Trophoblast cell (in vitro differentiated cells and primary cell): Measurements from ENCODE around the gene GSTP1.
"Not testable (repeated sequence)": the region's sequence is repeated elsewhere in the genome, so short reads cannot be mapped to it uniquely, and the experiment has no call there.

Experiments
- DNase-seq, 2 donors: peaks; one replicate each; pipeline ENCODE4 v3.0.0-alpha.2; 2016
- H2AFZ ChIP-seq: 2 replicates; pipeline ENCODE4 v1.6.1; 2013; ENCODE audit warnings: low read length, moderate library complexity, mild to moderate bottlenecking; ENCODE audit not compliant: insufficient read depth, poor library complexity
- H2AK5ac ChIP-seq: 2 replicates; pipeline ENCODE4 v1.6.1; 2013; ENCODE audit warnings: mild to moderate bottlenecking, low read length
- H2BK120ac ChIP-seq: 2 replicates; pipeline ENCODE4 v1.6.1; 2013; ENCODE audit warnings: low read length, mild to moderate bottlenecking, moderate library complexity; ENCODE audit not compliant: insufficient read depth, poor library complexity
- H2BK12ac ChIP-seq: 2 replicates; pipeline ENCODE4 v1.6.1; 2013; ENCODE audit warnings: mild to moderate bottlenecking, low read length, moderate library complexity
- H2BK5ac ChIP-seq: 2 replicates; pipeline ENCODE4 v1.6.1; 2013; ENCODE audit warnings: low read length, low read depth, moderate library complexity, mild to moderate bottlenecking; ENCODE audit not compliant: poor library complexity
- H3K14ac ChIP-seq: 2 replicates; pipeline ENCODE4 v1.6.1; 2013; ENCODE audit warnings: mild to moderate bottlenecking, low read length
- H3K18ac ChIP-seq: 2 replicates; pipeline ENCODE4 v1.6.1; 2013; ENCODE audit warnings: mild to moderate bottlenecking, low read length
- H3K23ac ChIP-seq: 2 replicates; pipeline ENCODE4 v1.6.1; 2013; ENCODE audit warnings: low read length
- H3K27ac ChIP-seq: 2 replicates; pipeline ENCODE4 v1.5.1; 2013; ENCODE audit warnings: low read depth, mild to moderate bottlenecking, inconsistent platforms, low read length, moderate library complexity
- H3K27me3 ChIP-seq: 2 replicates; pipeline ENCODE4 v1.6.1; 2013; ENCODE audit warnings: inconsistent platforms, mild to moderate bottlenecking, low read length, moderate library complexity; ENCODE audit not compliant: insufficient read depth
- H3K36me3 ChIP-seq, 2 experiments: 1 replicate in 1 of 2; 2 replicates in 1 of 2; pipeline ENCODE4 v1.6.1; 2013; ENCODE audit warnings: low read length in 2 of 2, mild to moderate bottlenecking in 2 of 2, moderate library complexity in 1 of 2; ENCODE audit not compliant: insufficient read depth in 2 of 2, control insufficient read depth in 1 of 2
- H3K4ac ChIP-seq: 2 replicates; pipeline ENCODE4 v1.6.1; 2013; ENCODE audit warnings: low read depth, mild to moderate bottlenecking, low read length, moderate library complexity
- H3K4me1 ChIP-seq, 2 experiments: 1 replicate in 1 of 2; 2 replicates in 1 of 2; pipeline ENCODE4 v1.6.1; 2013; ENCODE audit warnings: low read length in 2 of 2, mild to moderate bottlenecking in 2 of 2, moderate library complexity in 1 of 2; ENCODE audit not compliant: insufficient read depth in 2 of 2, control insufficient read depth in 1 of 2
- H3K4me2 ChIP-seq: 2 replicates; pipeline ENCODE4 v1.6.1; 2013; ENCODE audit warnings: inconsistent platforms, mild to moderate bottlenecking, low read length, moderate library complexity
- H3K4me3 ChIP-seq: 2 replicates; pipeline ENCODE4 v1.5.1; 2013; ENCODE audit warnings: mild to moderate bottlenecking, low read depth, low read length, inconsistent platforms
- H3K79me1 ChIP-seq: one replicate; pipeline ENCODE4 v1.6.1; 2013; ENCODE audit warnings: low read length
- H3K79me2 ChIP-seq: 2 replicates; pipeline ENCODE4 v1.6.1; 2013; ENCODE audit warnings: low read length, mild to moderate bottlenecking; ENCODE audit not compliant: control insufficient read depth, insufficient read depth, poor library complexity
- H3K9ac ChIP-seq: 2 replicates; pipeline ENCODE4 v1.6.1; 2013; ENCODE audit warnings: mild to moderate bottlenecking, low read length
- H3K9me3 ChIP-seq: 2 replicates; pipeline ENCODE4 v1.6.1; 2013; ENCODE audit warnings: low read depth, mild to moderate bottlenecking, control low read depth, inconsistent platforms, low read length; ENCODE audit not compliant: insufficient read depth
- H4K12ac ChIP-seq: 2 replicates; pipeline ENCODE4 v1.6.1; 2013; ENCODE audit warnings: low read depth, mild to moderate bottlenecking, low read length, moderate library complexity
- H4K8ac ChIP-seq: 2 replicates; pipeline ENCODE4 v1.6.1; 2013; ENCODE audit warnings: low read depth, mild to moderate bottlenecking, low read length, moderate library complexity
- H4K91ac ChIP-seq: one replicate; pipeline ENCODE4 v1.6.1; 2013; ENCODE audit warnings: low read depth, mild to moderate bottlenecking, low read length, moderate library complexity
- WGBS: extraction: QIAGEN DNeasy Blood & Tissue Kit; methylation state at CpG from one replicate; pipeline ENCODE4 v1.1.7; 2013; ENCODE audit warnings: missing lambda C conversion rate; ENCODE audit not compliant: insufficient read length, insufficient coverage; ENCODE audit errors: extremely low coverage; 5-methylcytosine and 5-hydroxymethylcytosine counted together

The GSTP1 gene

DNA sequence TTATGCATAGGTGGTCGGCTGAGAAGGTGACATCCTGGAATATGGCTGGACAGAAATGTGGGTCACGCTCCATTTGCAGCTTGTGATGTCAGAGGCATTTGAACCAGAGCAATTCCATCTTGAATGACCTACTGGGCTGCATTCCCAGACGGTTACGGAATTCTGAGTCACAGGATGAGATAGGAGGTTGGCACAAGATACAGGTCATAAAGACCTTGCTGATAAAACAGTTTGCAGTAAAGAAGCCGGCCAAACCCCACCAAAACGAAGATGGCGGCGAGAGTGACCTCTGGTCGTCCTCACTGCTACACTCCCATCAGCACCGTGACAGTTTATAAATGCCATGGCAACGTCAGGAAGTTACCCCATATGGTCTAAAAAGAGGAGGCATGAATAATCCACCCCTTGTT lies 19.9 kb upstream of the GSTP1 start:
- not testable (repeated sequence) for H3K9ac ChIP-seq, H4K12ac ChIP-seq, H3K18ac ChIP-seq, H3K4me3 ChIP-seq, H3K23ac ChIP-seq, H3K36me3 ChIP-seq, H3K9me3 ChIP-seq, H3K27me3 ChIP-seq, H3K79me2 ChIP-seq, H2AK5ac ChIP-seq, H2AFZ ChIP-seq, H3K4ac ChIP-seq
- peak overlapping the region; percentile 96 for H2BK12ac ChIP-seq
- H4K8ac ChIP-seq = peak overlapping the region; percentile 93
- H4K91ac ChIP-seq = peak overlapping the region; percentile 99
- peak overlapping the region; percentile 7 for H3K4me2 ChIP-seq
- H2BK120ac ChIP-seq = peak overlapping the region; percentile 100
- peak; percentile 94 to 98 for DNase-seq
- peak overlapping the region; percentile 97 for H3K14ac ChIP-seq
- no CpG with 5 or more reads among the region's 11 CpGs for WGBS
- H3K27ac ChIP-seq = peak overlapping the region; percentile 98
- peak overlapping the region; percentile 100 for H2BK5ac ChIP-seq
- peaks cover 36% of the 10 kb centered on the region for H3K79me1 ChIP-seq
- peaks cover 7 to 16% of the 10 kb centered on the region in 2 experiments for H3K4me1 ChIP-seq

DNA sequence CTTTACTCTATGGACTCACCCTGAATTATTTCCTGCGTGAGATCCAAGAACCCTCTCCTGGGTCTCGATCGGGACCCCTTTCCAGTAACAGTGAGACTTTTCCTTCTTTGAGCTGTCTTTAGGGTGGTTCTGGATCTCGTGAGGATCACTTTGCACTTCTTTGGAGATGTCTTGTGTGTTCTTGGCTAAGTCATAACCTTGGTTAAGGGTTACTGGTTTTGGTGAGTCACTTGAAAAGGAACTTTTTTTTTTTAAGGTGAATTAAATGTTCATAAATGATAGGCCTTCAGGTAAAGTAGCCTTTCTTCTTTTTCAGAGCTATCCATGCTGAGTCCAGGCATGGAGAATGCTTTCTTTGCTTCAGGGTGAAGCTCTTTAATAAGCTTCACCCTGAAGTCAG lies 19.4 kb upstream of the GSTP1 start:
- H2AFZ ChIP-seq = no peak overlapping the region
- no CpG with 5 or more reads among the region's 4 CpGs for WGBS
- peaks cover 7 to 16% of the 10 kb centered on the region in 2 experiments for H3K4me1 ChIP-seq
- peak overlapping the region; percentile 80 for H3K4ac ChIP-seq
- no peaks in the 10 kb centered on the region for H3K27me3 ChIP-seq
- H3K23ac ChIP-seq = no peak overlapping the region
- no peak overlapping the region for H3K9ac ChIP-seq
- peak overlapping the region; percentile 89 for H3K18ac ChIP-seq
- DNase-seq = no peak
- no peak overlapping the region for H4K12ac ChIP-seq
- no peaks in the 10 kb centered on the region for H3K36me3 ChIP-seq
- no peaks in the 10 kb centered on the region for H3K9me3 ChIP-seq
- peak overlapping the region; percentile 77 for H3K14ac ChIP-seq
- peak overlapping the region; percentile 81 for H4K8ac ChIP-seq
- H3K79me2 ChIP-seq = peaks cover 7% of the 10 kb centered on the region
- peaks cover 36% of the 10 kb centered on the region for H3K79me1 ChIP-seq
- H2BK5ac ChIP-seq = peak overlapping the region; percentile 99
- peak overlapping the region; percentile 99 for H2BK120ac ChIP-seq
- H4K91ac ChIP-seq = peak overlapping the region; percentile 97
- no peak overlapping the region for H3K4me3 ChIP-seq
- H2BK12ac ChIP-seq = peak overlapping the region; percentile 88
- H2AK5ac ChIP-seq = peak overlapping the region; percentile 84
- peak overlapping the region; percentile 91 for H3K27ac ChIP-seq
- H3K4me2 ChIP-seq = no peak overlapping the region

DNA sequence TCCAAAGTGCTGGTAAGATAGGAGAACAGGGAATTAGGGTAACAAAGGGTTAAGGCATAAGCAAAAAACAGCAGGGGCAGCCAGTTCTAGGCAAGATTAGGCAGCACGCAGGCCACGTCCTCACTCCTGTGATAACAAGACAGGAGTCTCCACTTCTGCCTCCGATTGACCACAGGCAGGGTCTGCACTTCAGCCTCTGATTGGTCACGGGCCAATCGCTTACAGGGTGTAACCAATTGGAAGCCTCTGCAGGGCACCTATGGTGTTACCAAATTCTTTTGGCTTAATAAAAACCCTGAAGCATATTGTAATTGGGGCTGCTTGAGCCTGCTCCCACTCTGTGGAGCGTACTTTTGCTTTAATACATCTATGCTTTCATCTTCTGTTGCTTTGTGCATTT lies 12.2 kb upstream of the GSTP1 start:
- Histone ChIP-seq H4K12ac (no peak overlapping the region), H2BK12ac (no peak overlapping the region), H3K9me3 (peaks cover 2% of the 10 kb centered on the region), H3K18ac (no peak overlapping the region), H2AK5ac (no peak overlapping the region), H3K23ac (no peak overlapping the region), H3K27ac (no peak overlapping the region), H2BK120ac (no peak overlapping the region), H3K9ac (no peak overlapping the region), H3K4me3 (no peak overlapping the region), H3K14ac (no peak overlapping the region), H3K27me3 (no peaks in the 10 kb centered on the region), H2AFZ (no peak overlapping the region), H4K91ac (no peak overlapping the region), H3K79me2 (no peaks in the 10 kb centered on the region), H4K8ac (no peak overlapping the region), H3K36me3 (no peaks in the 10 kb centered on the region), H2BK5ac (no peak overlapping the region), H3K4me2 (no peak overlapping the region), H3K4me1 (no peaks in the 10 kb centered on the region), H3K79me1 (no peaks in the 10 kb centered on the region), H3K4ac (no peak overlapping the region)
- no peak for DNase-seq
- no CpG with 5 or more reads among the region's 6 CpGs for WGBS

DNA sequence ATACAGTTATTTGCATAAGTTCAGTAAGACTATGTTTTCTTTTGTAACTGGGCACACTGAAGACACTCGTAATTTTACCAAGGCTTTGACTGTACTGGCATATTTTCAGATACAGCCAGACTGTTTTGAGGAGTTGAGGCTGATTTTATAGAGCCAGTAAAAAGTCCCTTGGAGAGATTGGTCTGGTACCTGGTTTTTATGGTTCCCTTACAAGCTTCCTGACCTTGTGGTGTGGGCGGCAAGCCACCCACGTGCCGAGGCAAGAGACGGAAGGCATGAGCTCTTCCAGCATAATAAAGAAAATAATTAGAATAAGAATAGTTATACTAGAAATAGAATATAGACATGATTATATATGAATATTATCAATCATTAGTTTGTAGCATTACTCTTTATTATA lies 11.3 kb upstream of the GSTP1 start:
- Histone ChIP-seq H3K23ac (no peak overlapping the region), H3K4me3 (no peak overlapping the region), H3K4me1 (no peaks in the 10 kb centered on the region), H2AFZ (no peak overlapping the region), H3K36me3 (no peaks in the 10 kb centered on the region), H3K9me3 (peaks cover 2% of the 10 kb centered on the region), H3K9ac (no peak overlapping the region), H2BK12ac (no peak overlapping the region), H3K27me3 (no peaks in the 10 kb centered on the region), H3K18ac (no peak overlapping the region), H4K8ac (no peak overlapping the region), H2AK5ac (no peak overlapping the region), H3K27ac (no peak overlapping the region), H3K14ac (no peak overlapping the region), H3K79me1 (no peaks in the 10 kb centered on the region), H4K91ac (no peak overlapping the region), H3K4ac (no peak overlapping the region), H3K79me2 (no peaks in the 10 kb centered on the region), H4K12ac (no peak overlapping the region), H2BK120ac (no peak overlapping the region), H3K4me2 (no peak overlapping the region), H2BK5ac (no peak overlapping the region)
- no CpG with 5 or more reads among the region's 5 CpGs for WGBS
- DNase-seq = no peak
